Cardiac fibroblast (primary cell): ENCODE data around the gene ANKMY1.

ENCODE experiments used
- DNase-seq, 2 donors: peaks; one replicate each; pipeline versions ENCODE4 v3.0.0 to v3.0.0-alpha.2; 2010; ENCODE audit warnings: low read depth in 2 of 2
- H3K4me3 ChIP-seq, 2 donors: replicated peaks in 1 of 2; 1 replicate in 1 of 2; 2 replicates in 1 of 2; pipeline ENCODE4 v1.5.1; 2011; ENCODE audit warnings: low read depth in 2 of 2, low read length in 2 of 2, mild to moderate bottlenecking in 2 of 2, moderate library complexity in 1 of 2
- TF ChIP-seq, protein P1 (sequence below): IDR thresholded peaks from one replicate; pipeline ENCODE4 v1.5.1; 2011; ENCODE audit warnings: low read depth, mild to moderate bottlenecking, low read length, inconsistent platforms

ANKMY1 gene

DNA sequence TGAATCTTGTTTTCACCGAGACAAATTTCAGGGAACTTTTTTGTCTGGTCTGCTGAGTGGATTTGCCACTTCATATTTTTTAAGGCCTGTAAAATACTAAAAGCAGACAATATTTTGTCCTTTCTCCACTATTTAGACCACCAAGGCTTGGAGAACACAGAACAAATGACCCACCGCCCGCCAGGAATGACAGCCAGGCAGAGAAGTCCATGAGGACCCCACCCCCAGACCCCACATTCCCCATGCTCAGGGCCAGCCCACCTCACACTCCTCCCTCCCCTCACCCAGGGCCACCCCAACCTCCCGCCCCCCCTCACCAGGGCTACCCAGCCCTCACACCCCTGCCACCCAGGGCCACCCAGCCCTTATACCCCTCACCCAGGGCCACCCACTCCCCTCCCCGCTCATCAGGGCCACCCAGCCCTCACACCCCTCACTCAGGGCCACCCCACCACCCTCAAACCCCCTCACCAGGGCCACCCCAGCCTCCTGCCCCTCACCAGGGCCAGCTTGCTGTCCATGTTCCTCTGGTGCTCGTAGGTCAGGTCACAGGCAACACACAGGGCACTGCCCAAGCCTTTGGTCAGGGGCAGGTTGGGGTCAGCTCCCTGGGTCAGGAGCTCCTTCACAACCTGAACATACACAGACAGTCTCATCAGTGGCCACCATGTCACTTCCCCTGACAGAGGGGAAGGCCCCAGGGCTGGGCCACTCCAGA is 50.6 kb downstream of the ANKMY1 start:
- DNase-seq = no peak
- TF ChIP-seq, protein P1, sequence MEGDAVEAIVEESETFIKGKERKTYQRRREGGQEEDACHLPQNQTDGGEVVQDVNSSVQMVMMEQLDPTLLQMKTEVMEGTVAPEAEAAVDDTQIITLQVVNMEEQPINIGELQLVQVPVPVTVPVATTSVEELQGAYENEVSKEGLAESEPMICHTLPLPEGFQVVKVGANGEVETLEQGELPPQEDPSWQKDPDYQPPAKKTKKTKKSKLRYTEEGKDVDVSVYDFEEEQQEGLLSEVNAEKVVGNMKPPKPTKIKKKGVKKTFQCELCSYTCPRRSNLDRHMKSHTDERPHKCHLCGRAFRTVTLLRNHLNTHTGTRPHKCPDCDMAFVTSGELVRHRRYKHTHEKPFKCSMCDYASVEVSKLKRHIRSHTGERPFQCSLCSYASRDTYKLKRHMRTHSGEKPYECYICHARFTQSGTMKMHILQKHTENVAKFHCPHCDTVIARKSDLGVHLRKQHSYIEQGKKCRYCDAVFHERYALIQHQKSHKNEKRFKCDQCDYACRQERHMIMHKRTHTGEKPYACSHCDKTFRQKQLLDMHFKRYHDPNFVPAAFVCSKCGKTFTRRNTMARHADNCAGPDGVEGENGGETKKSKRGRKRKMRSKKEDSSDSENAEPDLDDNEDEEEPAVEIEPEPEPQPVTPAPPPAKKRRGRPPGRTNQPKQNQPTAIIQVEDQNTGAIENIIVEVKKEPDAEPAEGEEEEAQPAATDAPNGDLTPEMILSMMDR = no peak
- no peak overlapping the region for H3K4me3 ChIP-seq

DNA sequence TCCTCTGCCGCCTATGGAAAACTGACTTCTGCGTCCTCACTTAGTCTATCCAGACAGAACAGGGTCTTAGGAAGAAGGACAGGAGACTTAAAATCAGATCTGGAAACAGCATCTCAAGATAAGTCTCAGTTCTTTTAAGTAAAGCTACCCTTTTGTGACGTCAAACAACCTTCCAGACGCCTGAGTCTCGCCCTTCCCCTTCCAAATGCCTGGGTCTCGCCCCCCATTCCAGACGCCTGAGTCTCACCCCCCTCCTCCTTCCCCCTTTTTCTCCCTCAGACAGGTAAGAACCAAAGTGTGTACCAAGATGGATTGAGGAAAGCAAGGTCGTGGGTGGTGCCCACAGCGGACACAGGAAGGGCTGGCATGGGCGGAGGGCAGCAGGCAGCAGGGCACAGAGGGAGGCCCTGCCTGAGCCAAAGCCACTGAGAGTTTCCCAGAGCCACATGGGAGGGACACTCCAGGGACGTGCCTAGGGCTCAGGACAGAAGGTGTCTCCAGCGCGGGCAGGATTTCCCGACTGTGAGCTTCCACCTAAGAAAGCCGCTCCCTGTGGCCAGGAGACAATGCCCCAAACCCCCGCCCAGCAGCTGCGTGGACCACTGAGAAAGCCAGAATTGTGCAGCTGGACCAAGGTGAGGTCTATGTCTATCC is 51.3 kb downstream of the ANKMY1 start:
- DNase-seq = no peak
- no peak overlapping the region for H3K4me3 ChIP-seq
- TF ChIP-seq, protein P1 = no peak

DNA sequence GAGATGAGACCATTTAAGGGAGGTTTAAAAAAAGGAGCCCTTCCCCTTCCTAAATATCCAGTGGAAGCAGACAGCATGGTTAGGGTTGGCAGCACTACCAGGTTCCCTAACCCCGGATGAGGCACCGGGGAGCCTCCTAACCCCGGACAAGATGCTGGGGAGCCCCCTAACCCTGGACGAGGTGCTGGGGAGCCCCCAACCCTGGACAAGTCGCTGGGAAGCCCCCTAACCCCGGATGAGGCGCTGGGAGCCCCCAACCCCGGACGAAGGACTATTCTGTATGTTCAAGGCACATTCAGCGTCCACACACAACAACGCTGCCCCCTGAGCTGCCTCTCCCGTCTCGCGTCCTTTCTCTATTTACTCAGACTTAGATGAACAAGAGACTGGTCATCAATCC is 51.9 kb downstream of the ANKMY1 start:
- H3K4me3 ChIP-seq = no peak overlapping the region
- TF ChIP-seq, protein P1 = no peak
- no peak for DNase-seq

DNA sequence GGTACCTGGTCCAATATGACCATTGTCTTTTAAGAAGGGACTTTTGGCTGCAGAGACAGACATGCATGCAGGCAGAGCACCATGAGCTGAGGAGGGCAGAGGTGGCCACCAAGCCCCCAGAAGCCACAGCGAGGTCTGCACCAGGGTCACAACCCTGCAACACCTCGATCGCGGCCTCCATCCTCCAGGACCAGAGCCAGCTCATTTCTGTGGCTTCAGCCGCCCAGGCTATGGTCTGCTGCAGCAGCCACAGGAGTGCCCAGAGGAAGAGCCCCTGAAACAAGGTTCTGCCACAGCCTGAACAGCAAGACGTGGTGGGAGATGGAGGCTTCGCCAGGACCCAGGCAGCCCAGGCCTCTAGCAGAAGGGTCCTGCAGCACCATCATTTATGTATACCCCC is 53.9 kb downstream of the ANKMY1 start:
- DNase-seq = no peak
- TF ChIP-seq, protein P1 = no peak
- H3K4me3 ChIP-seq = no peak overlapping the region

DNA sequence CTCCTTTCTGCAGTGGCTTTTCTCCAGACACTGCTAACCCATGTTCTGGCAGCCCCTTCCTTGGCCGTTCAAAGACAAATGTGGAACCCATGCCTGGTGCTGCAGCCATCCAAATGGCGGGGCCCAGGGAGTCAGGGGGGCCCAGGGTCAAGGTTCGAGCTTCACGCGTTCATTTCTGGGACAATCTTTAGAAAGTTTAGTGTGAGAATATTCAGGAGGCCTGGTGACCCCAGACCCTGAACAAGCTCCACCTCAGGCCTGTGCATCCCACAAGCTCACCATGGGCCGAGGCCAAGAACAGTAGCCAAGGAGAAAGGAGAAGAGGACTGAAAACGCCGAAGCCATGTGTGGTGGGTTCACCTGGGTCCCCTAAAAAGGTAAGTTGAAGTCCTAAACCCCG is 54.4 kb downstream of the ANKMY1 start:
- TF ChIP-seq, protein P1 = no peak
- DNase-seq = no peak
- no peak overlapping the region for H3K4me3 ChIP-seq

DNA sequence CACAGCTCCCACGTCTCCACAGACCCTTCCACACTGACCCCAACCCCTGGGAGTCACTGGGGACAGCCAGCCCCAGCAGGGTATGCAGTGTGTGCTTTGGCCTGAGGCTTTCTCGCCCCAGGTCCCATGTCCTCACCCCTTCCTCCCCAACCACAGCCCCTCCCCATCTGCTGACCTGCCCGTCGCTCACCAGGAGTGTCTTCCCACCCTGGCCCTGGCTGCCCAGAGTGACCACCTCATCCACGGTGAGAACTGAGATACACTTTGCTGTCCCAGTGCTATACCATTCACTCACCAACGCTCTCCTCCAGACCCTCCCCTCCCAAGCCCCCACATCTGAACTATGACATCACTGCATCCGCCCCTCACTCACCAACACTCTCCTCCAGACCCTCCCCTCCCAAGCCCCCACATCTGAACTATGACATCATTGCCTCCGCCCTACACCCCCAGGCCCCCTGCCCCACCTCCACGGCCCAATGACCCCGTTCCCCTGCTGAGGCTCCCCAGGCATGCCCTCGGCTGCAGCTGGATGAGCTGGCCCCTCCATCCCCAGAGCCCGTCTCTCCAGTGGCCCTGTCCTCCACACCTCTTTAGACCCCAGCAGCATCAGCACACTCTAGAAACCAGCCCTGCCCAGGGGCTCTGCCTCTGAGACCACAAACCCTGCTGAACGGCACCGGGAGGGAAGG is 55.2 kb downstream of the ANKMY1 start:
- no peak overlapping the region for H3K4me3 ChIP-seq
- TF ChIP-seq, protein P1 = no peak
- DNase-seq = no peak
